CD14-positive monocyte (primary cell): ENCODE data around the gene UBLCP1. TPM values are rescaled to one million over a fixed set of nuclear protein-coding genes. Genes with fewer than 3 reads are reported as not detected.
"Not testable (repeated sequence)": the region's sequence is repeated elsewhere in the genome, so short reads cannot be mapped to it uniquely, and the experiment has no call there.

ENCODE experiments used
- DNase-seq, 3 donors: peaks; one replicate each; pipeline ENCODE4 v3.0.0-alpha.2; 2011 to 2022
- H2AFZ ChIP-seq: 2 replicates; pipeline ENCODE4 v1.6.0; 2012; ENCODE audit warnings: mild to moderate bottlenecking, low read depth, low read length, inconsistent platforms; ENCODE audit not compliant: insufficient read depth, poor library complexity, severe bottlenecking
- H3K27ac ChIP-seq, 2 donors: 1 replicate in 1 of 2; 2 replicates in 1 of 2; pipeline ENCODE4 v1.5.1; 2012 to 2013; ENCODE audit warnings: low read length in 2 of 2, control low read depth in 1 of 2, inconsistent platforms in 1 of 2, low read depth in 1 of 2, mild to moderate bottlenecking in 1 of 2
- H3K27me3 ChIP-seq, 2 donors: one replicate each; pipeline versions ENCODE4 v1.6.0 to v1.6.1; 2011 to 2013; ENCODE audit warnings: low read length in 2 of 2; ENCODE audit not compliant: control insufficient read depth in 2 of 2, insufficient read depth in 2 of 2
- H3K36me3 ChIP-seq, 2 donors: replicated peaks in 1 of 2; 1 replicate in 1 of 2; 2 replicates in 1 of 2; pipeline versions ENCODE4 v1.5.1 to v1.6.1; 2012 to 2013; ENCODE audit warnings: low read length in 2 of 2, control low read depth in 1 of 2, inconsistent platforms in 1 of 2, mild to moderate bottlenecking in 1 of 2; ENCODE audit not compliant: insufficient read depth in 2 of 2, control insufficient read depth in 1 of 2
- H3K4me1 ChIP-seq, 2 donors: 1 replicate in 1 of 2; 2 replicates in 1 of 2; pipeline versions ENCODE4 v1.5.1 to v1.6.1; 2012 to 2013; ENCODE audit warnings: low read length in 2 of 2, control low read depth in 1 of 2, inconsistent platforms in 1 of 2, mild to moderate bottlenecking in 1 of 2, moderate library complexity in 1 of 2; ENCODE audit not compliant: insufficient read depth in 2 of 2, control insufficient read depth in 1 of 2
- H3K4me2 ChIP-seq: replicated peaks from 2 replicates; pipeline ENCODE3; 2012; ENCODE audit warnings: low read length, moderate library complexity, mild to moderate bottlenecking; ENCODE audit not compliant: poor library complexity, severe bottlenecking; ENCODE audit errors: extremely low read depth
- H3K4me3 ChIP-seq, 3 experiments: fragments of 200-600 bp in 1 of 3; sonication (generic) in 1 of 3; replicated peaks in 1 of 3; 1 replicate in 2 of 3; 2 replicates in 1 of 3; pipeline ENCODE4 v1.5.1; 2011 to 2013; ENCODE audit warnings: low read length in 3 of 3, mild to moderate bottlenecking in 3 of 3, control low read depth in 2 of 3, low read depth in 2 of 3, inconsistent platforms in 1 of 3, moderate library complexity in 1 of 3
- H3K79me2 ChIP-seq: 2 replicates; pipeline ENCODE4 v1.6.0; 2012; ENCODE audit warnings: mild to moderate bottlenecking, control low read depth, inconsistent platforms, low read length, moderate library complexity; ENCODE audit not compliant: insufficient read depth
- H3K9ac ChIP-seq: 2 replicates; pipeline ENCODE4 v1.6.0; 2017; ENCODE audit warnings: low read length, mild to moderate bottlenecking; ENCODE audit not compliant: insufficient read depth, poor library complexity, severe bottlenecking
- H3K9me3 ChIP-seq, 2 donors: replicated peaks in 1 of 2; 1 replicate in 1 of 2; 2 replicates in 1 of 2; pipeline versions ENCODE4 v1.5.1 to v1.6.1; 2012 to 2013; ENCODE audit warnings: low read length in 2 of 2, control low read depth in 1 of 2; ENCODE audit not compliant: control insufficient read depth in 1 of 2, insufficient read depth in 1 of 2
- H4K20me1 ChIP-seq: 2 replicates; pipeline ENCODE4 v1.6.0; 2012; ENCODE audit warnings: mild to moderate bottlenecking, low read length, control low read depth, moderate library complexity; ENCODE audit not compliant: insufficient read depth
- H3K27ac Mint-ChIP-seq, 7 donors: one replicate each; pipeline ENCODE4 v1.8.0; 2020; ENCODE audit warnings: mild to moderate bottlenecking in 7 of 7, mixed read lengths in 7 of 7, moderate library complexity in 6 of 7, inconsistent platforms in 2 of 7
- H3K27me3 Mint-ChIP-seq, 3 donors: one replicate each; pipeline ENCODE4 v1.8.0; 2021 to 2022; ENCODE audit warnings: low read depth in 3 of 3, mild to moderate bottlenecking in 3 of 3, mixed read lengths in 3 of 3, moderate library complexity in 3 of 3, inconsistent platforms in 1 of 3
- H3K36me3 Mint-ChIP-seq, 2 donors: one replicate each; pipeline ENCODE4 v1.8.0; 2020; ENCODE audit warnings: mixed read lengths in 2 of 2, inconsistent platforms in 1 of 2, mild to moderate bottlenecking in 1 of 2
- H3K4me1 Mint-ChIP-seq: one replicate; pipeline ENCODE4 v1.8.0; 2020; ENCODE audit warnings: mild to moderate bottlenecking, mixed read lengths
- H3K4me3 Mint-ChIP-seq, 2 donors: one replicate each; pipeline ENCODE4 v1.8.0; 2020; ENCODE audit warnings: mild to moderate bottlenecking in 2 of 2, mixed read lengths in 2 of 2, moderate library complexity in 1 of 2
- H3K9me3 Mint-ChIP-seq, 7 donors: one replicate each; pipeline ENCODE4 v1.8.0; 2020 to 2022; ENCODE audit warnings: mixed read lengths in 7 of 7, mild to moderate bottlenecking in 6 of 7, moderate library complexity in 6 of 7, inconsistent platforms in 2 of 7
- CTCF ChIP-seq: fragments of 200-600 bp; IDR thresholded peaks from one replicate; pipeline ENCODE4 v1.8.0; 2022; ENCODE audit warnings: antibody characterized with exemption, mild to moderate bottlenecking
- WGBS: methylation state at CpG from one replicate; pipeline ENCODE4 v1.1.5; 2013; ENCODE audit warnings: missing lambda C conversion rate; ENCODE audit not compliant: insufficient coverage; 5-methylcytosine and 5-hydroxymethylcytosine counted together
- intact Hi-C, 2 donors: fragments of 100-400 bp; cut with micrococcal nuclease; formaldehyde crosslinking; loops; one replicate each; pipeline versions ENCODE4 v1.15.0 to v1.15.1; 2023
- polyA plus RNA-seq, 3 donors: library from polyadenylated mRNA; depleted of rRNA in 1 of 3; unstranded in 2 of 3; stranded (reverse) in 1 of 3; fragments of 300-500 nt in 2 of 3; fragments of >200 nt in 1 of 3; fragmentation: Illumina TruSeq in 2 of 3; gene quantifications; 1 replicate in 2 of 3; 2 replicates in 1 of 3; pipeline ENCODE4 v1.2.3, GENCODE V29; 2012 to 2021

The UBLCP1 gene
- polyA plus RNA-seq, 3 donors: 8.8 to 31.5 (median 22.7) TPM

DNA sequence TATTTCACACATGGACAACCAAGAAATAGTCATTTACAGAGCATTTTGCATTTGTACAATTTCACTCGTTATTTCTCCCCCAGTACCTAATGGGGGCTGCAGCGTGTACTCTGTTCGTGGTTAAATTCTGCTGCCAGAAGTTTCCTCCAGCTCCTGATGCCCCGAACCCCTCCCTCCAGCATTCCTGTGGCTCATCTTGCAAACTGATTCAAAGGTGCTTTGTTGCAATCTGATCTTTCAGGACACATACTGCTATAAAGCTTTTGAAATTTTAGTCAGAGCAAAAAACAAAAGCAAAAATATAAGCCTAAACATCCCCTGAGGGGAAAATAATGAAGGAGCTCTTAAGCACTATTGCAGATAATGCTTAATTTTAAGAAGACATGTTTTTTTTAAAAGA, 27.7 kb downstream of the UBLCP1 start:
- no peak overlapping the region for H3K9ac ChIP-seq
- H3K4me3 ChIP-seq: no peak overlapping the region
- no peak for DNase-seq
- no CpG with 5 or more reads among the region's 4 CpGs for WGBS
- Mint-ChIP-seq H3K27ac (no peak overlapping the region), H3K27me3 (no peaks in the 10 kb centered on the region), H3K9me3 (peaks cover 0 to 7% (median 4%) of the 10 kb centered on the region in 7 donors), H3K4me1 (no peaks in the 10 kb centered on the region), H3K36me3 (peaks cover 3 to 4% of the 10 kb centered on the region in 2 donors), H3K4me3 (no peak overlapping the region)
- no peak overlapping the region for H3K4me2 ChIP-seq
- no peaks in the 10 kb centered on the region for H3K79me2 ChIP-seq
- H3K27ac ChIP-seq: no peak overlapping the region
- H3K9me3 ChIP-seq: no peaks in the 10 kb centered on the region
- no peak overlapping the region for H2AFZ ChIP-seq
- no peak for TF ChIP-seq CTCF
- H3K36me3 ChIP-seq: peaks cover 2% of the 10 kb centered on the region in 2 donors
- H3K27me3 ChIP-seq: no peaks in the 10 kb centered on the region
- no peaks in the 10 kb centered on the region for H4K20me1 ChIP-seq
- intact Hi-C loops: no loop called here
- no peaks in the 10 kb centered on the region for H3K4me1 ChIP-seq

GRCh38 chr5:159294921-159295320, 31.8 kb downstream of the UBLCP1 start:
- intact Hi-C loops: no loop called here
- 100% methylated on average over 1 of the region's 5 CpGs for WGBS

GRCh38 chr5:159297300-159297699, 34.2 kb downstream of the UBLCP1 start:
- H3K4me2 ChIP-seq, H3K4me1 Mint-ChIP-seq, H3K36me3 Mint-ChIP-seq, H4K20me1 ChIP-seq, H3K4me1 ChIP-seq, H3K9ac ChIP-seq, H3K36me3 ChIP-seq, H3K27me3 ChIP-seq, H2AFZ ChIP-seq, H3K27me3 Mint-ChIP-seq, H3K27ac ChIP-seq, H3K4me3 Mint-ChIP-seq, H3K4me3 ChIP-seq, DNase-seq, H3K79me2 ChIP-seq, intact Hi-C loops: not testable (repeated sequence)
- peaks cover 30 to 49% (median 44%) of the 10 kb centered on the region in 7 donors for H3K9me3 Mint-ChIP-seq
- peaks cover 23 to 30% of the 10 kb centered on the region in 2 donors for H3K9me3 ChIP-seq
- WGBS: no CpG with 5 or more reads among the region's 5 CpGs
- peak overlapping the region in 1 of 7 donors; percentile 50 for H3K27ac Mint-ChIP-seq

More at GRCh38 chr5:159294921-159295320, 31.8 kb downstream of the UBLCP1 start:
- no peak overlapping the region for H3K4me3 Mint-ChIP-seq
- Histone ChIP-seq H3K4me3 (no peak overlapping the region), H3K79me2 (no peaks in the 10 kb centered on the region), H3K9me3 (peaks cover 11 to 12% of the 10 kb centered on the region in 2 donors), H3K9ac (no peak overlapping the region), H3K27ac (no peak overlapping the region), H3K4me1 (no peaks in the 10 kb centered on the region), H4K20me1 (no peaks in the 10 kb centered on the region), H3K27me3 (no peaks in the 10 kb centered on the region), H2AFZ (no peak overlapping the region), H3K4me2 (no peak overlapping the region), H3K36me3 (no peaks in the 10 kb centered on the region)
- DNase-seq: no peak
- peaks cover 18 to 36% (median 30%) of the 10 kb centered on the region in 7 donors for H3K9me3 Mint-ChIP-seq
- H3K27me3 Mint-ChIP-seq: no peaks in the 10 kb centered on the region
- TF ChIP-seq CTCF: no peak
- H3K4me1 Mint-ChIP-seq: no peaks in the 10 kb centered on the region
- H3K27ac Mint-ChIP-seq: no peak overlapping the region
- peaks cover 0 to 2% of the 10 kb centered on the region in 2 donors for H3K36me3 Mint-ChIP-seq
